Activated CD8-positive, alpha-beta memory T cell treated with anti-CD3 and anti-CD28 coated beads, Interleukin-2, amount 50 U/mL, for 1 hour (primary cell): Measurements from ENCODE around the gene ZNF143.
A peak's percentile ranks its signal among the peaks of the same experiment; 100 is the strongest.
"Not testable (repeated sequence)": the region's sequence is repeated elsewhere in the genome, so short reads cannot be mapped to it uniquely, and the experiment has no call there.

Experiments used
- DNase-seq: peaks from one replicate; pipeline ENCODE4 v3.0.0-alpha.2; 2020; ENCODE audit errors: extremely low read depth

ZNF143 gene

DNA sequence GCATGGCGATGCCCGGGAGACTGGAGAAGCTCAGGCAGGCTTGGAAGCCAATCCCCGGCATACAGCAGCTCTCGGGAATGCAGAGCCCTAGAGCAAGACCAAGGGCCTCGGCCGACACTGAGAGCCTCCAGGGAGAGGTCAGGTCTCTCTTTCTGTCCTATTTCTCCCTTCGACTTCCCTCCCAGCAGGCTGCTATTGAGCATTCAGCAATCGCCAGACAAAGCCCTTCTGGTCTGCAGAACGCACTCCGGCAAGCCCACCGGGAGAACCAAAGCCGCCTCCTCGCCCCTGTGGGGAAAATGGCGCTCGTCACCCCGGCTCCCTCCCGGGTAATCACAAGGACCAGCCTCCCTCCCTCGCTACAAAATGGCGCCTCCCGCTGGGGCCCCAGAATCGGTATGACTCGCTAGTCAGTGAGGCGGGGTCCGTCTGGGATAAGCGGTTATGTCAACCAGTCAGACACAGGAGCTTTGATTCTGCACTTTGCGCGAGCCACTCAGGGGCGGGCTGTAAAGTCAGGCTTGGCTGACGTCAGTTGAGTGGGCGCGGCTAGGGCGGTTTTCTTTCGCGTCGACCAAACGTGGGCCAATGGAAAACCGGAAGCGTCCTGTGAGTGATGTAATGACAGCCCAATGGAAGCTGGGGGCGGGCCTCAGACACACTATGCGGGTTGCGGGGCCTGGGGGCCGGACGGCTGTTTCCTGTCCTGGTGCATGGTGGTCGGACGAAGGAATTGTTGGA, at the start of gene ZNF143:
ZNF143 (plus strand) TSS at position 691 of the 741 bp plus-strand sequence. CDS start 10,297 bp downstream, outside the sequence.
- peak; percentile 100 for DNase-seq

- no peak for DNase-seq
Observed at GRCh38 chr11:9428706-9429105, 32.1 kb upstream of the ZNF143 start.

- no peak for DNase-seq
Observed at GRCh38 chr11:9438611-9439010, 22.2 kb upstream of the ZNF143 start.

GRCh38 chr11:9446230-9446629, 14.6 kb upstream of the ZNF143 start:
- DNase-seq = no peak

- no peak for DNase-seq
Observed at GRCh38 chr11:9448576-9449352, 12.0 kb upstream of the ZNF143 start.

- not testable (repeated sequence) for DNase-seq
Observed at GRCh38 chr11:9452023-9452422, 8.8 kb upstream of the ZNF143 start.

GRCh38 chr11:9455722-9456121, 5.1 kb upstream of the ZNF143 start:
- DNase-seq = no peak

DNA sequence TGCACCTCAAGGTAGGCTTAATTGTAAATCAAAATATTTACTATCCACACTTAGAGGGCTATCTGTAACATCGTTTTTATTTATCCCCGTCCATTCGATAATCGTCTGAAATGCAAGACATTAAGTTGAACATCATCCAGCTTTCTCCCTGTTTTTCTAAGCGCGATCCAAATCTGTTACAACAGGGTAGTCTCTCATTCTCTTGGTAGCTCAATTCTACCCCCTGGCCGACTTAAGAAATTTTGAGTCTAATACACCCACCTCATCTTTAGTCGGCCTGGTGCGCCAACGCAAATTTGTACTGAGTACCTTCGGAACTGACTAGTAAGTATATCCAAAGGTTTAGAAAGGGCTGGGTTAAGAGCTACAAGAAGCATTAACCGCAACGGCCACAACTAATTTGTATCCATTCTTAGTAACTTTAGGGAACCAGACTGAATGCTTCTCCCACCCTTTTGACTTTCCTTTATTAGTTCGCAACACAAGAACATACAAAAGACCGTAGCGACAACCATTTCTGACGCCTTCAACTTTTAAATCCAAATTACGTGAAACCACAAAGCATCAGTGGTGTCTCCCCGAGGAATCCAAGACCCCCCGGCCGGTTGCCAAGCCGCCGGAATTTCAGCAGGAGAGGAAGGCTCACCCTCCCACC, 1.0 kb upstream of the ZNF143 start:
- peak; percentile 5 for DNase-seq

- DNase-seq = peak; percentile 63
Observed at GRCh38 chr11:9461063-9461759, 399 bp downstream of the ZNF143 start.

- DNase-seq = no peak
Observed at GRCh38 chr11:9461760-9462134, 935 bp downstream of the ZNF143 start.

- no peak for DNase-seq
Observed at GRCh38 chr11:9462172-9462799, 1.5 kb downstream of the ZNF143 start.

GRCh38 chr11:9462806-9463537, 2.2 kb downstream of the ZNF143 start:
- DNase-seq = no peak

DNA sequence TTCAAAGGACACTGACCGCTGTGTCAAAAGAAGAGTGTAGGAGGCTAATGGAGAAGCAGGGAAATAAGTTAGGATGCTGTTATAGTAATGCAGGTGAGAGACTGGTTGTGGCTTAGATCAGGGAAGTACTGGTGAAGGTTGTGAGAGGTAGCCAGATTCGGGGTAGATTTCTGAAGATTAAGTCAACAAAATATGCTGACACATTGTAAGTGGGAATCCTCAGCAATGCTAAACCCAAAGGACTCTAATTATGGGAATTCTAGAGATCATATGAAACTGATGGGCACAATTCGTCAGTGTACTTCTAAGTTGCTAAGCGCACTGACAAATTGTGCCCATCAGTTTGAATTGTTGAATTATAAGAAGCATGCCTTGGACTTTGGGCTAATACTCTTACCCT, 10.0 kb downstream of the ZNF143 start:
- no peak for DNase-seq

DNA sequence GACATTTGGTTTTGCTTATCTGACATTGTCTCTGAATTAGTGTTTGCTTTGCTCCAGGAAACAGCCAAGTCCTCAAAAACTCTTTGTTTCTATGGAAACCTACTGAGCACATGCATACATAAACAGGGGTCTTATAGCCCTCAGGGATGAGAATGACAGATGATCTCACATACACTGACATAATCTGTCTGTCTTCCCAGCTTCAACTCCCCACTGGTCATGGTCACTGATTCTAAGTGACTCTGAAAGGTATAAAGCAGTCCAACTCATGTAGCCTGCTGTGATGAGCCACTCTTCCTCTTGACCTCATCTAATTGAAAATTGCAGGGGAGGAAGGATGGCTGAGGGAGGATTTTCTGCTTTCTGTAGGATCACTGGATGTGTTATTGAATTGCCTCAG, 12.6 kb downstream of the ZNF143 start:
- no peak for DNase-seq

DNA sequence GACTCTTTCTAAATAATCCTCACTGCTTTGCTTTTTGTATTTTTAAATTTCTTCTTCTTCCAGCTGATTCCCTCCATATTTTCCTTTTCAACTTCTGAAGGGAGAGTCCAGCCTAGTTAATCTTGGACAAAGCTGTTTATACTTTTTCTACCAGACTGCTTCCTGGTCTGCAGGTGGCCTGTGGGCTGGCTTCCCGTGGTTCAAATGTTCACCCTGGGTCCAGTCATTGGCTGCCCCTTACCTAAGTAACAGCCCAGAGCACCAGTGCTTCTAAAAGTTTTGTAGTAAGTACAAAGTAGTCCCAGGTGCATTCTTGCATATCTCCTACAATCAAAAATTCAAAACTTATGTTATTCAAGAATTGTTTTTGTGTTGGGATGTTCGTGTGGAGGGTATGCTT, 19.1 kb downstream of the ZNF143 start:
- no peak for DNase-seq

DNA sequence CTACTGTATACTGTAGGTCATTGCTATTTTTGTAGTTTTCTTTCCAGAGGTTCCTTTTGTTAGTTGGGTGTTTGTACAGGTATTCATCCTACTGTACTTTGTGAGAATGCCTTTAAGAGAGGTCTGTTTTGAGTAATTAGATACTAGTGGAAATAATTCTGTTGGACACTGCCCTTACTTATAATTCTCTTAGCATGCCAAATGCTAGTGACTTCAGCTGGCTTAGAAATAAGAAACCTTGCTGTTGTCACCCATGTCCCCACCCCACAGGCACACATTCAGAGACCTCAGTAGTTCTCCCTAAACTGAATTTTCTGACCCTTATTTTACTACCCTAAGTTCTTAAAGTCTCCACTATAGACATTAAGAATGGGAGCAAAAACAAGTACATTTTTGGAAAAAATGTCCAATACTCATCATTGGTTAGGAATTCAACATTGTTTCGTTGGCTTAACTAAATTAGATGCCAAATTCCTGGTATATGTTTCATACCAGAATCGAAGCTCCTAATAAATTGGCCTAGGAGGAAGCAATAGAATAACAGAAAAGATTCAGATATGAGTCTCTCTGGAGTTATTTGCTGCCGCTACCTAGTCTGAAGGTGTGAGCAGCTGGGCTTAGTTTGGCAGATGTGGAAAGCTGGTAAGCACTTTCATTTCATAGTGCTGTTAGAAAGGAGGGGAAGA, 28.4 kb downstream of the ZNF143 start:
- no peak for DNase-seq

- DNase-seq = no peak
Observed at GRCh38 chr11:9490376-9490775, 29.6 kb downstream of the ZNF143 start.

GRCh38 chr11:9493492-9493891, 32.7 kb downstream of the ZNF143 start:
- no peak for DNase-seq

- no peak for DNase-seq
Observed at GRCh38 chr11:9494316-9494715, 33.5 kb downstream of the ZNF143 start.

GRCh38 chr11:9495803-9496514, 35.1 kb downstream of the ZNF143 start:
- DNase-seq = no peak
